NCI-H2196 treated with DMSO at 0.1 percent for 48 hours (cell line): Measurements from ENCODE around the gene SPTB.

Experiments
- DNase-seq: peaks from one replicate; lab custom pipeline; 2025; ENCODE audit not compliant: unreplicated experiment; lab: John Stamatoyannopoulos, UW

Gene SPTB

DNA sequence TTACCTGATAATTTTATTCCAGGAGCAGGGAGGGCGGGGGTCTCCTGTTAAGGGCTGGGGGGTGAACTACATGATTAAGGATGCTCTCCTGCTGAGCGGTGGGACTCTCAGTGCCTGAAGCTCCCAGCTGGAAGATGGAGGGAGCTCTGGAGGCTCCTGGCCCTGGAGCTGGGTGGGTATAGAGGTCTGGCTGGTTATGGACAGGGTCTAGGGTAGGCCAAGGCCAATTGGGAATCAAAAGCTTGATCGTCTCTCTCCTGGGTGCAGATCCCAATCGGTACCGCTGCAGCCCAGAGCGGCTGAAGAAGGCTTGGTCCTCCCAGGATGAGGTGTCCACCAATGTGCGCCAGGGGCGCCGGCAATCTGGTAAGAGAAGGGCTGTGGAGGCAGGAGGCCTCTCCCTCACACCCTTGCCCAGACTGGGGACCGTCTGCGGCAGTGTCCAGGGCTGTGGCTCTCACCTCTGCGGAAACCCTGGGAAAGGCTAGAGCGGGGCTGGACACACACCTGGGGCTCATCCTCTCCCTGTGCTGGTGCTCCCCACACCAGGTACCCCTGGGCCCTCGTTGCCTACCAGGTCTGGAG is 147.1 kb downstream of the SPTB start:
- DNase-seq, result no peak

DNA sequence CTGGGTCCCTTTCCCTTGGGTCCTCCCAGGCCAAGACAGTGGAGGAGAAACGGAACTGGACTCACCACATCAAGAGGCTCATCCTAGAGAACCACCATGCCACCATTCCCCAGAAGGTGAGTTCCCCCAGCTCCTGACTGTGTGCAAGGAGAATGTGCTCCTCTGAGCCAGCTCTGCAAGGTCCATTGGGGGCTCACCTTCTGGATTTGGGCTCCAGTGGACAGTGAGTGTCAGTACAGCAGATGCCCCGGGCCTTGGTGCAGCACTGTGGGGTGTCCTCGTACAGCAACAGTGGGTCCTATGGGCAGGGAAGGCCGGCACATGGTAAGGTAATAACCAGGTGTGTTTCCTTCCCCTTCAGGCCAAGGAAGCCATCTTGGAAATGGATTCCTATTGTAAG is 147.6 kb downstream of the SPTB start:
- DNase-seq, result no peak

DNA sequence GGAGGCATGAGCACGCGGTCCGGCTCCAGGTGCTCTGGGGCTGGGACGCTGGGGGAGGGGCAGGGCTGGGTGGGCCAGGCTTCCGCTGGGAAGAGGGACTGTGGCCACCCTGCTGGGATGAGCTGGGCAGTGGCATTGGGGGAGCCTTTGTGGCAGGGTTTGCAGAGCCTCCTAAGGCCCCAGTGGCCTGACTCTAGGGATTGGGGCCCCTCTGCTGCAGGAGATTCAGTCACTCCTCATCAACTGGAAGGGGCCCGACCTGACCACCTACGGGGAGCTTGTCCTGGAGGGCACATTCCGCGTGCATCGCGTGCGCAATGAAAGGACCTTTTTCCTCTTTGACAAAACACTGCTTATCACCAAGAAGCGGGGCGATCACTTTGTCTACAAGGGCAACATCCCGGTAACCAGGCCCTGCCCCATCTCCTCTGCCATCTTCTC is 148.5 kb downstream of the SPTB start:
- DNase-seq, result no peak

DNA sequence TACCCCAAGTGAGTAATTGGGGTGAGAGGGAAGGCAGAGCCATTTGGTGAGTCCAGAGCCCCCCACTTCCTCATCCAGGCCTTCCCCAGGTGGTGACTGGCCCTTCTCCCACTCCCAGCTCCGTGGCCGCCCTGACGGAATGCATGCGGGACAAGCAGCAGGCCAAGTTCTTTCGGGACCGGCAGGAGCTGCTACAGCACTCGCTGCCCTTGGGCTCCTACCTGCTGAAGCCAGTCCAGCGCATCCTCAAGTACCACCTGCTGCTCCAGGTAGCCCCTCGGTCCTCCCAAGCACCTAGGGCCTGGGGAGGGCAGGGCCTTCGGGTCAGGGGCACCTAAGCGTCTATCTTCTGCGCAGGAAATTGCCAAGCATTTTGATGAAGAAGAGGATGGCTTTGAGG is 149.0 kb downstream of the SPTB start:
- DNase-seq, result no peak

DNA sequence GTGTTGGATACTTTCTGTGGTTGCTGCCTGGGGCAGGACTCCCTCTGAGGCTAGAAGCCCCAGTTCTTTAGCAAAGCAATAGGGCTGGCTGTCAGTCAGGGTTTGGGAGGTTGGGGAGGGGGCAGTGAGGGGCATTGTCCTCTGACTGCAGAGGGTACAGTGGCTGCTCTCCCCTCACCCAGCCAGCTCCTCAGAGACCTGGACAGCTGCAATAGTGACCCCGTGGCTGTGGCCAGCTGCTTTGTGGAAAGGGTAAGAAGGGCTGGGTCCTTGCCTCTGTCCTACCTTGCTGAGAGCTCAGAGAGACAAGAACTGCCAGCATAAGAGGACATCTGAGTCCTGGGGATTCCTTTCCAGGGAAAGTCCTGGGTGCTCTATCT is 149.7 kb downstream of the SPTB start:
- no peak for DNase-seq

DNA sequence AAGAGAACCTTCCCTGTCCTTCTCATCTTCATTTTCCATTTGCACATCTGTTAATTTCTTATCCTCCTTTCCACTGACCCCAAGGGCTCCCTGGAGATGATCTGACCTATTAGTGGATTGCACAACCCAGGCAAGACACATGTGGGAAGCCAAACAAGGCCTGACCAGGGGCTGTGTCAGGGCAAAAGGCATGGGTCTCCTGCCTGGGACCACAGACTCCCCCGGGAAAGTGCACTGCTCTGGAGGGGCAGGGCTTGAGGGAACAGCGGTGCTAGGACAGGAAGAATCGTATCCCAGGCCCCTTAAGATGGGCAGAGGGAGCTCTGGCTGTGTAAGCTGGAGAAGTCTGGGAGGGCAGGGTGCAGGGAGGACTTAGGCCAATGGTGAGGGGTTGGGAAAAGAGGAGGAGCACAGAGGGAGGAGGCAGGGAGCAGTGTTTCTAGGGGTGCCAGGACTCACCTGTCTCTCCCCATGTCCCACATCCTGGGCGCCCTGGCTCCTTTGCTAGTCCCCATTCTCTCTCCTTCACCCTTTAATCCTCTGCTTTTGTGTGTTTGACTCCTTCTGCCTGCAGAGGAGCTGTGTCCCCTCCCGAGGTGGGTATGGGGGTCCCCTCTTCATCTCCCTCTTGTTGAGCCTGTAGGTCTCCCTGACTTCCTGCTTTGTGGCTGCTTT is 150.2 kb downstream of the SPTB start:
- DNase-seq, result no peak

DNA sequence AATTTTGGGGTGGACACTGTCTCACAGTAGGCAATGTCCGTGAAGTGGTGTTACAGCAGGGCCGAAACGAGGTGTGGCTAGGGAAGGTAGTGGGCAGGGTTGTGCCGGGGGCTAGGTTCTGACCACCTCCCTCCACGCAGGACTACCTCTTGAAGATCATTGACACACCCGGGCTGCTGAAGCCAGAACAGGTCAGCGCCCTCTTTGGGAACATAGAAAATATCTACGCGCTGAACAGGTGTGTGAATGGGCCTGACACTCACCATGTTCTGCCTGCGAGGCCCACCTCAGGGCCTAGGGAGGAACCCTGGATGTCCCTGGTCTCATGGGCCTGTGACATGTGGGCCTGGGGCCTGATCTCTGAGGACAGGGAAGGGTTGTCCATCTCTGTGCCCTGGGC is 150.9 kb downstream of the SPTB start:
- DNase-seq, result no peak

DNA sequence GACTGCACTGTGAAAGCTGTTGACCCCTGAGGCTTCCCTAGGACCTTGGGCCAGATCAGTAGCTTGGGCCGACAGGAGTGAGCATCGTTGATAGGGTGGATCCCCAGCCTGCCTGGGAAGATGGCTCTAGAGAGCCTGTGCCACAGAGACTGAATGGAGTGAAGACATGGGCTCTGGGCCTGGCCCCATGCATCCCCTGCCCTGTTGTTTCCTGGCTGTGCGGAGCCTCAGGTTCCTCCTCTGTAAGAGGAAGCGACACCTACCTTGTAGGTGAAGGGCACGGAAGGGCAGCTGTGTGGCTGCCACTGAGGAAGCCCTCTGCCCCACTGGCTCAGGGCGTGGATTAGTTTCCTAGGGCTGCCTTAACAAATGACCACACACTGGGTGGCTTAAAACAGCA is 151.6 kb downstream of the SPTB start:
- DNase-seq, result no peak

DNA sequence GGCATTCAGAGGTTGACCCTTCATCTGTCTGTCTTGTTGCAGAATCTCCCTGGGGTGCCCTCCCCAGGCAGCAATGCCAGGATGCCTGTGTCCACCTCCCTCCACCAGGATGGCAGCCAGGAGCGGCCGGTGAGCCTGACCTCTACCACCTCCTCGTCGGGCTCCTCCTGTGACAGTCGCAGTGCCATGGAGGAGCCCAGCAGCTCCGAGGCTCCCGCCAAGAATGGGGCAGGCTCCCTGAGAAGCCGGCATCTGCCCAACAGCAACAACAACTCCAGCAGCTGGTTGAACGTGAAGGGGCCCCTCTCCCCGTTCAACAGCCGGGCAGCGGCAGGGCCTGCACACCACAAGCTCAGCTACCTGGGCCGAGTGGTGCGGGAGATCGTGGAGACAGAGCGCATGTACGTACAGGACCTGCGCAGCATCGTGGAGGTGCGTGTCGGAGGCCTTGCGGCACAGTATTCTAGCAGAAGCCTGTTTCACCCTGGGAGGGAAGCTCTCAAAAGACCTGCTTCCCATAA is 152.1 kb downstream of the SPTB start:
- no peak for DNase-seq

DNA sequence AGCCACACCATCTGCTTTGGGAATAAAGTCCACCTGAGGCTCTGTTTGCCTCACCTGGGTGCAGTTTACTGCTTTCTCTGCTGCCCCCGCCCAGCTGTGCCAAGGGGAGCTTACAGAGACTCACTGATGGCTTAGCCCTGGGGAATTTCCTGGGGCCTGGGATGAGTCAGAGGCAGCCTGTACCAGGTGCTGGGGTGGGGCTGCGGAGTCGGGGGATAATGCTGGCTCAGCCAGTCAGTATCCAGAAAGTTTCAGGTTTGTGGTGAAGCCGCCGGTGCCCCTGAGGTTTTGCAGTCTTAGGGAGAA is 153.2 kb downstream of the SPTB start:
- DNase-seq, result no peak

GRCh38 chr14:64725879-64726584 is 153.7 kb downstream of the SPTB start:
- no peak for DNase-seq

- DNase-seq, result no peak
Measured at GRCh38 chr14:64725261-64725815, 154.4 kb downstream of the SPTB start.

DNA sequence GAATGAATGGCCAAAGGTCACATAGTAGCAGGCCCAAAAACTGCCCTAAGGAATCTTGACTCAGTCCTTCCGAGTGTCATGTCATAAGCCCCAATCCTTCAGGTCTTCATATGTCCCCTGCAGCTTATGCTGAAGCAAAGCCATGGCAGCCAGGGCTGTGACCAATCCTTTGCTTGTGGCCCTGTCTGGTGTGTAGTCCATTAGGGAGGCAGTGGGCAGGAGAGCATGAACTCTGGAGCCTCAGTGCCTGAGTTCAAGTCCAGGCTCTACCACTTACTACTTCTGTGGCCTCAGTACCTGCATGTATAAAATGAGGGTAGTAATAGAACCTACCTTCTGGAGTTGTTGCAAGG is 155.2 kb downstream of the SPTB start:
- DNase-seq, result no peak

- no peak for DNase-seq
Measured at GRCh38 chr14:64723691-64724577, 155.8 kb downstream of the SPTB start.

- DNase-seq, result no peak
Measured at GRCh38 chr14:64722842-64723447, 156.8 kb downstream of the SPTB start.

- no peak for DNase-seq
Measured at GRCh38 chr14:64721899-64722298, 157.8 kb downstream of the SPTB start.

DNA sequence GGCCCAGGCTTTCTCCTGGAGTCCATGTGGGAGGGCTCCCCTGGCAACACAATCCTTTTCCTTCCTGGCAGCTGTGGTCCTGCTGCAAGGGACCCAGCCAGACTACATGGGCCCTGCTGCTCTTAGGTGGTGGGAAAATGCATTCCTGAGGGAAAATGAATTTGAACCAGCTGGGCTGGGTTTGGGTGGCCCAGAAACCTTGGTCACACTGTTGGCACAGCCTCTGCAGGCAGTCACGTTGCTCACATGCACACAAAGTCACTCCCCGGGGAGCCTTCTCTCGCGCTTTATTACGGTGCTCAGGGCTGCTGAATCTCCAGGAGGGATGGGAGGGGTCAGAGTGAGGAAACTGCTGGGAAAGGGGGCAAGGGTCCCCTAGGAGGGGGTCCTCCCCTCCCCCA is 158.3 kb downstream of the SPTB start:
- DNase-seq, result no peak

DNA sequence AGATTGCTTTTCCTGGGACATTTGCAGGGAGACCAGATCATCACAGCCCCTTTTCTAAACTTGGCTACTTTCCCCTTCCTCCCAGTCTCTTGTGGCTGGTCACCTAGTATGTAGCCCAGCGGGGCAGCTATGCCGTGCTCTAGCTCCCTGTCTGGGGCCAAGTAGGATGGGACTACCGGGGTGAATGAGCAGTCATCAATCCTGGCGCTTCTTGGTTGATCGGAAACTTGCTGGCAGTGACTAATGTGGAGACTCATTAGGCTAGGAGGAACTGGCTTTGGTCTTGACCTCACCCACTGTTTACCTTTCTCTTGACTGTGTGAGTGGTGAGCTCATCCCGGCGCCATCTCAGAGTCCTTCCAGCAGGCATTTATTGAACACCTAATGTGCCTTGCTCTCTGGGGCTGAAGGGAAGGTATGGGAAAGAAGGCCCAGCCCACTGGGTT is 159.6 kb downstream of the SPTB start:
- DNase-seq, result peak; percentile 57

GRCh38 chr14:64719601-64720000 is 160.1 kb downstream of the SPTB start:
- no peak for DNase-seq

DNA sequence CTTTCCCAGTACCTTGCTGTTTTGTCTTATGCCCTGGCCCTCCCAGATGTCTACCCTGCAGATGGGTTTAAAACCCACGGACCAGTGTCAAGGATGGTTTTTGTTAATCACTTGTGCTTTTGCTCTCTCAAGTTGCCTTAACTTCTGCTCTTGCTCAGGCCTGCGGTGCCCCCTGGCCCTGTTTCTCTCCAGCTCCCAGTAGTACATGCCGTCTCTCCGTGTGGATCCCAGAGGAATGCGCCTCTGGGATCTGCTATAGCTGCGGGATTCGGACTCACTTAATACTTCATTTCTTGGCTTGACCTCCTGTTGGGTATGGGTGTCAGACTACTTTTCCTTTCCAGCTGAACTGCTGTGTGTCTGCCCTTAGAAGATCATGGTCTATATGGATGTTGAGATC is 160.9 kb downstream of the SPTB start:
- no peak for DNase-seq

- DNase-seq, result peak; percentile 17
Measured at GRCh38 chr14:64717870-64718269, 161.8 kb downstream of the SPTB start.
